Measurements from ENCODE around the gene FOXP1. TPM values are rescaled to one million over a fixed set of nuclear protein-coding genes. Genes with fewer than 3 reads are reported as not detected.

FOXP1 gene
- total and polyA plus RNA-seq, 2 experiments from 2014 or later: 121 to 132 TPM

- Histone ChIP-seq H3K36me3 (peaks cover 19% of the 10 kb centered on the region), H3K27ac (peak overlapping the region; percentile 13), H3K9me3 (ENCODE audit: low read depth) (no peaks in the 10 kb centered on the region), H3K4me1 (ENCODE audit: low read depth) (peaks cover 4% of the 10 kb centered on the region), H3K27me3 (no peaks in the 10 kb centered on the region), H3K4me3 (no peak overlapping the region)
- DNase-seq (ENCODE audit: low read depth in 1 of 2, low spot score in 1 of 2): no peak
- TF ChIP-seq CTCF (IDR thresholded peaks at IDR 0.05; ENCODE audit: low read depth, low read length): no peak
Measured at GRCh38 chr3:71110385-71111222, 472.9 kb downstream of the FOXP1 start.

- H3K9me3 ChIP-seq (ENCODE audit: low read depth): no peaks in the 10 kb centered on the region
- H3K27ac ChIP-seq: peak overlapping the region; percentile 38
- no peak for DNase-seq (ENCODE audit: low read depth in 1 of 2, low spot score in 1 of 2)
- TF ChIP-seq CTCF (IDR thresholded peaks at IDR 0.05; ENCODE audit: low read depth, low read length): no peak
- peaks cover 4% of the 10 kb centered on the region for H3K4me1 ChIP-seq (ENCODE audit: low read depth)
- peaks cover 19% of the 10 kb centered on the region for H3K36me3 ChIP-seq
- no peak overlapping the region for H3K4me3 ChIP-seq
- no peaks in the 10 kb centered on the region for H3K27me3 ChIP-seq
Measured at GRCh38 chr3:71109977-71110285, 473.6 kb downstream of the FOXP1 start.

- peaks cover 19% of the 10 kb centered on the region for H3K36me3 ChIP-seq
- TF ChIP-seq CTCF (IDR thresholded peaks at IDR 0.05; ENCODE audit: low read depth, low read length): no peak
- H3K27ac ChIP-seq: peak overlapping the region; percentile 38
- no peaks in the 10 kb centered on the region for H3K9me3 ChIP-seq (ENCODE audit: low read depth)
- peaks cover 4% of the 10 kb centered on the region for H3K4me1 ChIP-seq (ENCODE audit: low read depth)
- H3K4me3 ChIP-seq: no peak overlapping the region
- peak in 1 of 2 donors; percentile 73 for DNase-seq (ENCODE audit: low read depth in 1 of 2, low spot score in 1 of 2)
- H3K27me3 ChIP-seq: no peaks in the 10 kb centered on the region
Measured at GRCh38 chr3:71109241-71109976, 474.1 kb downstream of the FOXP1 start.

GRCh38 chr3:71107926-71108325 lies 475.6 kb downstream of the FOXP1 start:
- Histone ChIP-seq H3K36me3 (peaks cover 19% of the 10 kb centered on the region), H3K27me3 (no peaks in the 10 kb centered on the region), H3K9me3 (ENCODE audit: low read depth) (no peaks in the 10 kb centered on the region), H3K4me3 (no peak overlapping the region), H3K4me1 (ENCODE audit: low read depth) (peaks cover 4% of the 10 kb centered on the region), H3K27ac (no peak overlapping the region)
- DNase-seq (ENCODE audit: low read depth in 1 of 2, low spot score in 1 of 2): peak in 1 of 2 donors; percentile 44
- TF ChIP-seq CTCF (IDR thresholded peaks at IDR 0.05; ENCODE audit: low read depth, low read length): no peak

- Histone ChIP-seq H3K4me3 (no peak overlapping the region), H3K36me3 (peaks cover 3% of the 10 kb centered on the region), H3K9me3 (ENCODE audit: low read depth) (no peaks in the 10 kb centered on the region), H3K27ac (no peak overlapping the region), H3K4me1 (ENCODE audit: low read depth) (peaks cover 1% of the 10 kb centered on the region), H3K27me3 (no peaks in the 10 kb centered on the region)
- DNase-seq (ENCODE audit: low read depth in 1 of 2, low spot score in 1 of 2): no peak
- TF ChIP-seq CTCF (IDR thresholded peaks at IDR 0.05; ENCODE audit: low read depth, low read length): no peak
Measured at GRCh38 chr3:71104976-71105375, 478.6 kb downstream of the FOXP1 start.

Measured in cardiac muscle cell (in vitro differentiated cells and primary cell).